Hepatocyte (in vitro differentiated cells): ENCODE measurements around the gene DAGLB. TPM values are rescaled to one million over a fixed set of nuclear protein-coding genes. Genes with fewer than 3 reads are reported as not detected.
A peak's percentile ranks its signal among the peaks of the same experiment; 100 is the strongest.

Experiments
- DNase-seq: peaks from one replicate; pipeline ENCODE4 v3.0.0-alpha.2; 2016; ENCODE audit warnings: low spot score
- H2AFZ ChIP-seq: fragments of 200-600 bp; sonication (generic); 2 replicates; pipeline ENCODE4 v1.6.0; 2016; ENCODE audit warnings: antibody characterized with exemption, mild to moderate bottlenecking
- H3K27ac ChIP-seq: fragments of 200-600 bp; sonication (generic); 2 replicates; pipeline ENCODE4 v1.5.1; 2016; ENCODE audit warnings: mild to moderate bottlenecking
- H3K27me3 ChIP-seq: fragments of 200-600 bp; sonication (generic); 2 replicates; pipeline ENCODE4 v1.6.1; 2016
- H3K36me3 ChIP-seq: fragments of 200-600 bp; sonication (generic); replicated peaks from 2 replicates; pipeline ENCODE4 v1.5.1; 2016; ENCODE audit warnings: low read depth; ENCODE audit not compliant: insufficient read depth
- H3K4me1 ChIP-seq: fragments of 200-600 bp; sonication (generic); 2 replicates; pipeline ENCODE4 v1.5.1; 2016; ENCODE audit warnings: mild to moderate bottlenecking, moderate library complexity; ENCODE audit not compliant: insufficient read depth
- H3K4me2 ChIP-seq: fragments of 200-600 bp; sonication (generic); 2 replicates; pipeline ENCODE4 v1.6.0; 2016
- H3K4me3 ChIP-seq: fragments of 200-600 bp; sonication (generic); 2 replicates; pipeline ENCODE4 v1.5.1; 2016; ENCODE audit warnings: mild to moderate bottlenecking
- H3K79me2 ChIP-seq: fragments of 200-600 bp; sonication (generic); 2 replicates; pipeline ENCODE4 v1.6.0; 2017; ENCODE audit warnings: mild to moderate bottlenecking
- H3K9me2 ChIP-seq: fragments of 200-600 bp; sonication (generic); replicated peaks from 2 replicates; pipeline ENCODE4 v1.6.0; 2017; ENCODE audit warnings: mild to moderate bottlenecking; ENCODE audit not compliant: insufficient read depth
- H3K9me3 ChIP-seq: fragments of 200-600 bp; sonication (generic); 2 replicates; pipeline ENCODE4 v1.5.1; 2016; ENCODE audit warnings: low read depth, mild to moderate bottlenecking
- H4K20me1 ChIP-seq: fragments of 200-600 bp; sonication (generic); 2 replicates; pipeline ENCODE4 v1.6.0; 2016; ENCODE audit warnings: mild to moderate bottlenecking; ENCODE audit not compliant: insufficient read depth, poor library complexity, severe bottlenecking
- CTCF ChIP-seq: fragments of 200-600 bp; sonication (generic); IDR thresholded peaks from 2 replicates; pipeline ENCODE4 v1.5.1; 2016; ENCODE audit warnings: antibody characterized with exemption, mild to moderate bottlenecking; ENCODE audit not compliant: poor library complexity
- EZH2 ChIP-seq: fragments of 200-600 bp; sonication (generic); IDR thresholded peaks from 2 replicates; pipeline ENCODE4 v1.6.1; 2016; ENCODE audit warnings: antibody characterized with exemption, mild to moderate bottlenecking, borderline replicate concordance
- EZH2phosphoT487 ChIP-seq: fragments of 200-600 bp; sonication (generic); IDR thresholded peaks from one replicate; pipeline ENCODE4 v1.6.1; 2018; ENCODE audit warnings: antibody characterized with exemption, mild to moderate bottlenecking, low read depth, moderate library complexity; ENCODE audit not compliant: unreplicated experiment, severe bottlenecking
- WGBS: methylation state at CpG from one replicate; pipeline ENCODE4 v1.1.6; 2016; ENCODE audit warnings: low lambda C conversion rate; ENCODE audit errors: missing lambda C conversion rate; 5-methylcytosine and 5-hydroxymethylcytosine counted together
- polyA plus RNA-seq: library from polyadenylated mRNA; unstranded; fragments of >200 nt; fragmentation: Nextera tagmentation; extraction: Ambion mirVana; gene quantifications from 2 replicates; pipeline ENCODE4 v1.2.1, GENCODE V29; 2016
- total RNA-seq: library from RNA; depleted of rRNA; stranded (reverse); fragments of >200 nt; gene quantifications from 2 replicates; pipeline ENCODE4 v1.2.3, GENCODE V29; 2014

Gene DAGLB
- total and polyA plus RNA-seq, 2 experiments from 2014 or later, result 17.5 to 22.2 TPM

GRCh38 chr7:6389728-6390127 is 58.0 kb downstream of the DAGLB start:
- no peak for DNase-seq
- WGBS, result 98% methylated on average over 2 of the region's 2 CpGs
- Histone ChIP-seq H3K4me1 (peaks cover 44% of the 10 kb centered on the region), H3K79me2 (peaks cover 82% of the 10 kb centered on the region), H3K36me3 (no peaks in the 10 kb centered on the region), H4K20me1 (peaks cover 52% of the 10 kb centered on the region), H3K27me3 (no peaks in the 10 kb centered on the region), H3K4me2 (no peak overlapping the region), H3K9me2 (no peaks in the 10 kb centered on the region), H3K9me3 (no peaks in the 10 kb centered on the region), H3K4me3 (no peak overlapping the region), H3K27ac (no peak overlapping the region), H2AFZ (no peak overlapping the region)
- TF ChIP-seq CTCF, result no peak
- no peak for TF ChIP-seq EZH2phosphoT487
- TF ChIP-seq EZH2, result no peak

- no peaks in the 10 kb centered on the region for H3K27me3 ChIP-seq
- H3K79me2 ChIP-seq, result peaks cover 91% of the 10 kb centered on the region
- TF ChIP-seq EZH2, result no peak
- no peak for TF ChIP-seq CTCF
- no peak for TF ChIP-seq EZH2phosphoT487
- no peak overlapping the region for H3K4me3 ChIP-seq
- no peak for DNase-seq
- no peak overlapping the region for H2AFZ ChIP-seq
- H3K4me2 ChIP-seq, result no peak overlapping the region
- 86% methylated on average over 7 of the region's 7 CpGs for WGBS
- H3K27ac ChIP-seq, result peak overlapping the region; percentile 84
- H3K36me3 ChIP-seq, result no peaks in the 10 kb centered on the region
- H3K4me1 ChIP-seq, result peaks cover 43% of the 10 kb centered on the region
- H3K9me3 ChIP-seq, result no peaks in the 10 kb centered on the region
- H3K9me2 ChIP-seq, result no peaks in the 10 kb centered on the region
- H4K20me1 ChIP-seq, result peaks cover 59% of the 10 kb centered on the region
These were observed 59.9 kb downstream of the DAGLB start for GRCh38 chr7:6387734-6388294.

- Histone ChIP-seq H3K79me2 (peaks cover 96% of the 10 kb centered on the region), H3K4me2 (no peak overlapping the region), H3K27me3 (no peaks in the 10 kb centered on the region), H3K4me3 (no peak overlapping the region), H4K20me1 (peaks cover 69% of the 10 kb centered on the region), H3K9me2 (no peaks in the 10 kb centered on the region), H3K36me3 (no peaks in the 10 kb centered on the region), H3K9me3 (no peaks in the 10 kb centered on the region), H3K4me1 (peaks cover 33% of the 10 kb centered on the region), H2AFZ (no peak overlapping the region), H3K27ac (peak overlapping the region; percentile 84)
- no peak for DNase-seq
- WGBS, result 93% methylated on average over 3 of the region's 3 CpGs
- TF ChIP-seq CTCF, result no peak
- TF ChIP-seq EZH2, result no peak
- no peak for TF ChIP-seq EZH2phosphoT487
These were observed 61.0 kb downstream of the DAGLB start for GRCh38 chr7:6386779-6387178.
